H1 (cell line): ENCODE data around the gene L3MBTL2. TPM values are rescaled to one million over a fixed set of nuclear protein-coding genes. Genes with fewer than 3 reads are reported as not detected.

ENCODE experiments used
- CTCF ChIA-PET: fragments of 300-600 bp; sonication (Branson Sonifier 250); formaldehyde crosslinking; loops from one replicate; lab custom pipeline; 2021; ENCODE audit not compliant: partially characterized antibody; lab: Charles Lee
- POLR2A ChIA-PET: fragments of 300-600 bp; sonication (Branson Sonifier 250); formaldehyde crosslinking; loops from one replicate; lab custom pipeline; 2021; ENCODE audit warnings: inconsistent platforms; ENCODE audit not compliant: partially characterized antibody; lab: Charles Lee
- DNase-seq, 2 experiments: peaks; one replicate each; pipeline versions ENCODE4 v3.0.0 to v3.0.0-alpha.2; 2010 to 2022; ENCODE audit warnings: low spot score in 2 of 2, low read depth in 1 of 2, mixed read lengths in 1 of 2
- FAIRE-seq: peaks from 2 replicates; lab custom pipeline; 2011; peaks lifted over from hg19 to GRCh38; lab: Jason Lieb, UNC
- H2AFZ ChIP-seq: 2 replicates; pipeline ENCODE4 v1.8.1; 2012; ENCODE audit warnings: low read length, inconsistent platforms
- H2AK5ac ChIP-seq: 2 replicates; pipeline ENCODE4 v1.6.1; 2013; ENCODE audit warnings: low read depth, low read length
- H2BK120ac ChIP-seq: replicated peaks from 2 replicates; pipeline ENCODE3; 2013; ENCODE audit warnings: low read depth, low read length, inconsistent platforms
- H2BK12ac ChIP-seq: 2 replicates; pipeline ENCODE4 v1.6.1; 2013; ENCODE audit warnings: low read depth, low read length
- H2BK15ac ChIP-seq: 2 replicates; pipeline ENCODE4 v1.6.1; 2013; ENCODE audit warnings: low read length
- H2BK20ac ChIP-seq: 2 replicates; pipeline ENCODE4 v1.6.1; 2013; ENCODE audit warnings: low read length
- H2BK5ac ChIP-seq: 2 replicates; pipeline ENCODE4 v1.6.1; 2013; ENCODE audit warnings: low read depth, low read length
- H3K14ac ChIP-seq: 2 replicates; pipeline ENCODE4 v1.6.1; 2013; ENCODE audit warnings: inconsistent platforms; ENCODE audit not compliant: insufficient read length
- H3K18ac ChIP-seq: 2 replicates; pipeline ENCODE4 v1.6.1; 2013; ENCODE audit warnings: low read length; ENCODE audit errors: extremely low read depth
- H3K23ac ChIP-seq: 2 replicates; pipeline ENCODE4 v1.6.1; 2013; ENCODE audit warnings: inconsistent platforms; ENCODE audit not compliant: insufficient read length
- H3K23me2 ChIP-seq: 2 replicates; pipeline ENCODE4 v1.6.1; 2013; ENCODE audit warnings: low read depth, low read length
- H3K27ac ChIP-seq: 2 replicates; pipeline ENCODE4 v1.6.1; 2011; ENCODE audit warnings: low read depth, low read length, inconsistent platforms
- H3K27me3 ChIP-seq, 4 experiments: replicated peaks in 1 of 4; 1 replicate in 1 of 4; 2 replicates in 3 of 4; pipeline versions ENCODE4 v1.6.1 to v1.8.1; 2011 to 2013; ENCODE audit warnings: low read length in 3 of 4, mild to moderate bottlenecking in 3 of 4, inconsistent platforms in 2 of 4, mixed read lengths in 2 of 4, moderate library complexity in 1 of 4; ENCODE audit not compliant: control insufficient read depth in 3 of 4, insufficient read depth in 3 of 4; ENCODE audit errors: extremely low read depth in 1 of 4
- H3K36me3 ChIP-seq, 4 experiments: 2 replicates each; pipeline versions ENCODE4 v1.6.1 to v1.8.1; 2011 to 2013; ENCODE audit warnings: mild to moderate bottlenecking in 4 of 4, low read length in 3 of 4, moderate library complexity in 2 of 4, control low read depth in 1 of 4, inconsistent platforms in 1 of 4; ENCODE audit not compliant: insufficient read depth in 4 of 4, control insufficient read depth in 2 of 4
- H3K4ac ChIP-seq: replicated peaks from 2 replicates; pipeline ENCODE3; 2013; ENCODE audit warnings: low read length, low read depth, mixed read lengths, inconsistent platforms; ENCODE audit not compliant: insufficient read length
- H3K4me1 ChIP-seq, 4 experiments: replicated peaks in 1 of 4; 1 replicate in 1 of 4; 2 replicates in 3 of 4; pipeline versions ENCODE4 v1.6.1 to v1.8.1; 2011 to 2013; ENCODE audit warnings: low read length in 3 of 4, inconsistent platforms in 2 of 4, mixed read lengths in 1 of 4; ENCODE audit not compliant: insufficient read depth in 4 of 4, control insufficient read depth in 3 of 4
- H3K4me2 ChIP-seq, 2 experiments: 2 replicates each; pipeline versions ENCODE4 v1.6.1 to v1.8.1; 2011 to 2013; ENCODE audit warnings: low read depth in 2 of 2, low read length in 2 of 2, control low read depth in 1 of 2, inconsistent platforms in 1 of 2, mild to moderate bottlenecking in 1 of 2; ENCODE audit not compliant: insufficient read depth in 1 of 2
- H3K4me3 ChIP-seq, 4 experiments: fragments of 200-600, 300-600 bp in 1 of 4; sonication (generic), shearing (Covaris generic), sonication (Bioruptor Twin) in 1 of 4; 2 replicates each; pipeline versions ENCODE4 v1.5.1 to v1.8.1; 2011 to 2016; ENCODE audit warnings: low read length in 4 of 4, low read depth in 3 of 4, control low read depth in 2 of 4, inconsistent platforms in 2 of 4, mild to moderate bottlenecking in 2 of 4, mixed read lengths in 1 of 4, moderate library complexity in 1 of 4; ENCODE audit not compliant: insufficient read depth in 2 of 4; ENCODE audit errors: extremely low read depth in 1 of 4
- H3K56ac ChIP-seq: replicated peaks from 2 replicates; pipeline ENCODE3; 2013; ENCODE audit warnings: low read depth, mild to moderate bottlenecking, mixed read lengths, low read length, inconsistent platforms; ENCODE audit not compliant: insufficient read length
- H3K79me1 ChIP-seq: 2 replicates; pipeline ENCODE4 v1.6.1; 2013; ENCODE audit warnings: low read depth, low read length, control low read depth
- H3K79me2 ChIP-seq, 2 experiments: 2 replicates each; pipeline versions ENCODE4 v1.6.1 to v1.8.1; 2012 to 2013; ENCODE audit warnings: low read length in 2 of 2, mild to moderate bottlenecking in 2 of 2, inconsistent platforms in 1 of 2; ENCODE audit not compliant: insufficient read depth in 2 of 2, control insufficient read depth in 1 of 2
- H3K9ac ChIP-seq, 4 experiments: replicated peaks in 1 of 4; 1 replicate in 1 of 4; 2 replicates in 3 of 4; pipeline versions ENCODE4 v1.6.1 to v1.8.1; 2011 to 2013; ENCODE audit warnings: low read depth in 3 of 4, low read length in 3 of 4, control low read depth in 2 of 4, mild to moderate bottlenecking in 2 of 4, moderate library complexity in 2 of 4, inconsistent platforms in 1 of 4; ENCODE audit errors: extremely low read depth in 1 of 4
- H3K9me3 ChIP-seq, 2 experiments: 2 replicates each; pipeline versions ENCODE4 v1.6.1 to v1.8.1; 2012 to 2013; ENCODE audit warnings: mild to moderate bottlenecking in 2 of 2, moderate library complexity in 2 of 2, control low read depth in 1 of 2, inconsistent platforms in 1 of 2, low read depth in 1 of 2, low read length in 1 of 2, mixed read lengths in 1 of 2; ENCODE audit not compliant: insufficient read depth in 2 of 2
- H4K20me1 ChIP-seq, 2 experiments: replicated peaks in 1 of 2; 2 replicates each; pipeline versions ENCODE3 to v1.8.1; 2011 to 2013; ENCODE audit warnings: inconsistent platforms in 2 of 2, low read length in 2 of 2, mild to moderate bottlenecking in 1 of 2; ENCODE audit not compliant: insufficient read depth in 2 of 2, control insufficient read depth in 1 of 2
- H4K5ac ChIP-seq: 2 replicates; pipeline ENCODE4 v1.6.1; 2013; ENCODE audit warnings: low read length, low read depth, mixed read lengths, inconsistent platforms; ENCODE audit not compliant: insufficient read length
- H4K8ac ChIP-seq: 2 replicates; pipeline ENCODE4 v1.8.0; 2013; ENCODE audit warnings: mild to moderate bottlenecking, moderate library complexity, low read length, inconsistent platforms; ENCODE audit not compliant: insufficient read depth; ENCODE audit errors: extremely low read depth
- H4K91ac ChIP-seq: replicated peaks from 2 replicates; pipeline ENCODE3; 2013; ENCODE audit warnings: low read length, mixed read lengths, inconsistent platforms; ENCODE audit not compliant: insufficient read length
- BRCA1 ChIP-seq: IDR thresholded peaks from 2 replicates; pipeline ENCODE4 v1.6.1; 2012; ENCODE audit warnings: low read depth, low read length, improper control_type of control experiment
- CBX8 ChIP-seq: fragments of 300-800, 300-1000 bp; sonication (generic); IDR thresholded peaks from 2 replicates; pipeline ENCODE4 v1.7.1; 2016; ENCODE audit warnings: low read depth, low read length, borderline replicate concordance
- CHD2 ChIP-seq: IDR thresholded peaks from 2 replicates; pipeline ENCODE4 v1.6.1; 2012; ENCODE audit warnings: low read length, improper control_type of control experiment
- E2F6 ChIP-seq: IDR thresholded peaks from 2 replicates; pipeline ENCODE4 v1.6.1; 2012; ENCODE audit warnings: inconsistent platforms
- JUN ChIP-seq: IDR thresholded peaks from 2 replicates; pipeline ENCODE4 v1.6.1; 2011; ENCODE audit warnings: low read depth, mild to moderate bottlenecking, improper control_type of control experiment, low read length
- JUND ChIP-seq: IDR thresholded peaks from 2 replicates; pipeline ENCODE4 v1.6.1; 2011; ENCODE audit warnings: mild to moderate bottlenecking, improper control_type of control experiment, low read length
- KDM4A ChIP-seq: IDR thresholded peaks from one replicate; pipeline ENCODE4 v1.7.1; 2012; ENCODE audit warnings: low read depth, mild to moderate bottlenecking, moderate library complexity, low read length, inconsistent platforms; ENCODE audit not compliant: severe bottlenecking
- POLR2AphosphoS5 ChIP-seq: IDR thresholded peaks from 2 replicates; pipeline ENCODE4 v1.6.1; 2011; ENCODE audit warnings: low read depth, low read length
- RAD21 ChIP-seq, 2 experiments: IDR thresholded peaks in 1 of 2; conservative IDR thresholded peaks in 1 of 2; 2 replicates each; pipeline ENCODE4 v1.6.1; 2011; ENCODE audit warnings: low read depth in 2 of 2, low read length in 2 of 2, improper control_type of control experiment in 1 of 2, inconsistent platforms in 1 of 2, mild to moderate bottlenecking in 1 of 2, moderate library complexity in 1 of 2
- SP4 ChIP-seq: IDR thresholded peaks from 2 replicates; pipeline ENCODE4 v1.6.1; 2012; ENCODE audit warnings: low read length, inconsistent platforms
- TAF1 ChIP-seq: IDR thresholded peaks from 2 replicates; pipeline ENCODE4 v1.6.1; 2011; ENCODE audit warnings: mild to moderate bottlenecking, low read depth, low read length
- USF2 ChIP-seq: IDR thresholded peaks from 2 replicates; pipeline ENCODE4 v1.6.1; 2011; ENCODE audit warnings: low read length, improper control_type of control experiment
- YY1 ChIP-seq: IDR thresholded peaks from 2 replicates; pipeline ENCODE4 v1.6.1; 2011; ENCODE audit warnings: low read depth, mild to moderate bottlenecking, low read length
- WGBS, 2 experiments: shearing (Covaris generic) in 1 of 2; methylation state at CpG; one replicate each; pipeline versions ENCODE4 v1.1.6 to v1.1.7; 2013 to 2015; ENCODE audit warnings: low lambda C conversion rate in 2 of 2, mixed read lengths in 2 of 2, inconsistent platforms in 1 of 2, low coverage in 1 of 2, missing lambda C conversion rate in 1 of 2; ENCODE audit not compliant: insufficient replicate concordance in 2 of 2, insufficient coverage in 1 of 2, insufficient read length in 1 of 2; ENCODE audit errors: extremely low coverage in 1 of 2, missing lambda C conversion rate in 1 of 2; 5-methylcytosine and 5-hydroxymethylcytosine counted together
- polyA plus RNA-seq, 7 experiments: library from polyadenylated mRNA; depleted of rRNA in 3 of 7; stranded (reverse) in 5 of 7; unstranded in 2 of 7; fragments of >200 nt in 5 of 7; fragments of 200-250 nt in 2 of 7; gene quantifications; 1 replicate in 5 of 7; 2 replicates in 1 of 7; 4 replicates in 1 of 7; pipeline versions ENCODE4 v1.2.1 to v1.2.3, GENCODE V29; 2011 to 2013; ENCODE audit warnings: missing spikeins in 2 of 7, mixed read lengths in 2 of 7
- total RNA-seq: library from RNA; stranded (reverse); fragmentation: NEBNext Ultra II Directional; extraction: Animal tissue kit (Norgen Biotek cat#: 25700); gene quantifications from 2 replicates; pipeline ENCODE4 v1.2.1, GENCODE V29; 2021

L3MBTL2 gene
- total and polyA plus RNA-seq, 2 of the 8 experiments (the other 6 are each of a cell fraction or from before 2014, with no cell fraction given): 23.9 to 24.9 TPM

- CTCF ChIA-PET: interaction anchor here (1.4 to 1.6 kb wide), 2 partner anchors 18 to 102 kb away, joined by 3 to 7 read pairs; no protein-coding TSS in a partner anchor
- H4K91ac ChIP-seq: no peak overlapping the region
- TF ChIP-seq JUND (no peak), TAF1 (no peak), RAD21 (IDR thresholded peaks at IDR 0.05 in 1 of 2, conservative IDR thresholded peaks at IDR 0.05 in 1 of 2; ENCODE audit: low read depth in 2 of 2, low read length in 2 of 2) (no peak), E2F6 (no peak), YY1 (no peak), CHD2 (no peak), CBX8 (no peak), JUN (no peak), BRCA1 (no peak), SP4 (no peak), POLR2AphosphoS5 (no peak), KDM4A (no peak), USF2 (no peak)
Observed at GRCh38 chr22:41263704-41264103, 58.6 kb downstream of the L3MBTL2 start.

More at GRCh38 chr22:41263704-41264103, 58.6 kb downstream of the L3MBTL2 start:
- H4K20me1 ChIP-seq: peaks cover 15 to 26% of the 10 kb centered on the region in 2 experiments
- no peak overlapping the region for H3K14ac ChIP-seq
- H3K4me3 ChIP-seq: no peak overlapping the region
- H3K18ac ChIP-seq: no peak overlapping the region
- H3K27ac ChIP-seq: no peak overlapping the region
- no peak overlapping the region for H2AK5ac ChIP-seq
- no peaks in the 10 kb centered on the region for H3K9me3 ChIP-seq
- H3K9ac ChIP-seq: no peak overlapping the region
- no peak overlapping the region for H3K56ac ChIP-seq
- POLR2A ChIA-PET: interaction anchor here (1.5 to 3.9 kb wide), 4 partner anchors 12 to 18 kb away, joined by 8 to 26 read pairs (median 11); no protein-coding TSS in a partner anchor
- FAIRE-seq (no peak), DNase-seq (no peak)
- H2BK15ac ChIP-seq: no peak overlapping the region
- peaks cover 13% of the 10 kb centered on the region for H3K79me1 ChIP-seq
- no peaks in the 10 kb centered on the region; a peak in 1 of 4 replicates for H3K79me2 ChIP-seq
- no peak overlapping the region for H3K4me2 ChIP-seq
- no peaks in the 10 kb centered on the region for H3K4me1 ChIP-seq
- H4K8ac ChIP-seq: no peak overlapping the region
- H2AFZ ChIP-seq: no peak overlapping the region
- peaks cover 59 to 90% (median 80%) of the 10 kb centered on the region in 4 experiments for H3K36me3 ChIP-seq
- WGBS, 2 experiments: 92% methylated on average over 2 of the region's 2 CpGs; no CpG with 5 or more reads in 1 of the 2 experiments
- H2BK5ac ChIP-seq: no peak overlapping the region; the same call in 1 of the 2 replicates
- no peak overlapping the region for H2BK120ac ChIP-seq
- no peak overlapping the region for H2BK20ac ChIP-seq
- no peaks in the 10 kb centered on the region for H3K27me3 ChIP-seq
- H3K4ac ChIP-seq: no peak overlapping the region
- no peak overlapping the region for H2BK12ac ChIP-seq
- H4K5ac ChIP-seq: no peak overlapping the region
- H3K23me2 ChIP-seq: no peaks in the 10 kb centered on the region
- H3K23ac ChIP-seq: no peak overlapping the region
